Suprapubic skin (tissue), 4 donors: Measurements from ENCODE around the gene RPS16.
A peak's percentile ranks its signal among the peaks of the same experiment; 100 is the strongest.

ENCODE experiments used
- POLR2A ChIP-seq, 2 donors: fragments of 450-650 bp; IDR thresholded peaks; one replicate each; pipeline ENCODE4 v1.6.1; 2017; ENCODE audit warnings: antibody characterized with exemption in 2 of 2, mild to moderate bottlenecking in 2 of 2, moderate library complexity in 2 of 2
- POLR2AphosphoS5 ChIP-seq, 3 donors: sonication (generic); formaldehyde crosslinking; IDR thresholded peaks; one replicate each; pipeline ENCODE4 v1.6.1; 2017; ENCODE audit warnings: antibody characterized with exemption in 3 of 3
- TF ChIP-seq, protein P1 (sequence below), 2 donors: fragments of 200-600 bp in 1 of 2; fragments of 450-650 bp in 1 of 2; sonication (generic) in 1 of 2; IDR thresholded peaks; one replicate each; pipeline ENCODE4 v1.5.1; 2016 to 2019; ENCODE audit warnings: antibody characterized with exemption in 2 of 2, mild to moderate bottlenecking in 1 of 2, moderate library complexity in 1 of 2

DNA sequence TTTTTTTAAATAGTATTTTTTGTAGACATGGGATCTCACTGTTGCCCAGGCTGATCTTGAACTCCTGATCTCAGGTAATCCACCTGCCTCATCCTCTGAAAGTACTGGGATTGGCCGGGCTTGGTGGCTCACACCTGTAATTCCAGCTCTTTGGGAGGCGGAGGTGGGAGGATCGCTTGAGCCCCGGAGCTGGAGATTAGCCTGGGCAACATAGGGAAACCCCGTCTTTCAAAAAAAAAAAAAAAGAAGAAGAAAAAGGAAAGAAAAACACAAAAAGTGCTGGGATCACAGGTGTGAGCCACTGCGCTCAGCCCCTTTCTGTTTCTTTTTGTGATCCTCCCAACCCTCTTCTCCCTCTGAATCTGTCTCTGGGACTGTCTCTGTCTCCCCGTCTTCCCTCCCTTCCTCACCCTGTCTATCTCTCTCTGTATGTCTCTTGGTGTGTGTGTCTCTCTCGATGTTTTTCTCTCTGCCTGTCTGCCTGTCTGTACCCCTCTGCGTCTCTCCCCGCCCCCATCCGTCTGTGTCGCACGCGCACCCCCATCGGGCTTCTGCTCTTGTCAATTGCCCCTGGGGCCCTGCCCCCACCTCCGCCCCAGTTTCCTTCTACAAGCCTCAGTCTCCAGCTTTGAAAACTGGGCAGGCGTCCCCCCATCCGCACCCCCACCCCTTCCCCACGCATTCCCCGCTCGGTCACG lies 29.6 kb downstream of the RPS16 start:
- TF ChIP-seq POLR2A (IDR thresholded peaks at IDR 0.05) = peak in 1 of 2 donors; percentile 68
- TF ChIP-seq, protein P1, sequence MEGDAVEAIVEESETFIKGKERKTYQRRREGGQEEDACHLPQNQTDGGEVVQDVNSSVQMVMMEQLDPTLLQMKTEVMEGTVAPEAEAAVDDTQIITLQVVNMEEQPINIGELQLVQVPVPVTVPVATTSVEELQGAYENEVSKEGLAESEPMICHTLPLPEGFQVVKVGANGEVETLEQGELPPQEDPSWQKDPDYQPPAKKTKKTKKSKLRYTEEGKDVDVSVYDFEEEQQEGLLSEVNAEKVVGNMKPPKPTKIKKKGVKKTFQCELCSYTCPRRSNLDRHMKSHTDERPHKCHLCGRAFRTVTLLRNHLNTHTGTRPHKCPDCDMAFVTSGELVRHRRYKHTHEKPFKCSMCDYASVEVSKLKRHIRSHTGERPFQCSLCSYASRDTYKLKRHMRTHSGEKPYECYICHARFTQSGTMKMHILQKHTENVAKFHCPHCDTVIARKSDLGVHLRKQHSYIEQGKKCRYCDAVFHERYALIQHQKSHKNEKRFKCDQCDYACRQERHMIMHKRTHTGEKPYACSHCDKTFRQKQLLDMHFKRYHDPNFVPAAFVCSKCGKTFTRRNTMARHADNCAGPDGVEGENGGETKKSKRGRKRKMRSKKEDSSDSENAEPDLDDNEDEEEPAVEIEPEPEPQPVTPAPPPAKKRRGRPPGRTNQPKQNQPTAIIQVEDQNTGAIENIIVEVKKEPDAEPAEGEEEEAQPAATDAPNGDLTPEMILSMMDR (IDR thresholded peaks at IDR 0.05) = no peak
- TF ChIP-seq POLR2AphosphoS5 (IDR thresholded peaks at IDR 0.05) = peak in 1 of 3 donors; percentile 18
